Measurements from ENCODE around the gene DOP1B.

- TF ChIP-seq CTCF (IDR thresholded peaks at IDR 0.05), result no peak
- TF ChIP-seq POLR2A (IDR thresholded peaks at IDR 0.05), result no peak
Observed at GRCh38 chr21:36174780-36175179, 18.2 kb downstream of the DOP1B start.

Data from adrenal gland (tissue), 5 donors.